Thyroid gland (tissue), 4 donors: ENCODE measurements around the gene STK16.

Experiments used
- POLR2A ChIP-seq, 2 donors: fragments of 450-650 bp; IDR thresholded peaks; one replicate each; pipeline ENCODE4 v1.6.1; 2017; ENCODE audit warnings: antibody characterized with exemption in 2 of 2, mild to moderate bottlenecking in 2 of 2, moderate library complexity in 1 of 2
- TF ChIP-seq, protein P1 (sequence below), 6 experiments: fragments of 200-600 bp in 3 of 6; fragments of 450-650 bp in 3 of 6; sonication (generic) in 3 of 6; IDR thresholded peaks; one replicate each; pipeline ENCODE4 v1.5.1; 2016 to 2019; ENCODE audit warnings: antibody characterized with exemption in 6 of 6, mild to moderate bottlenecking in 2 of 6, inconsistent platforms in 1 of 6, moderate library complexity in 1 of 6

- TF ChIP-seq, protein P1, sequence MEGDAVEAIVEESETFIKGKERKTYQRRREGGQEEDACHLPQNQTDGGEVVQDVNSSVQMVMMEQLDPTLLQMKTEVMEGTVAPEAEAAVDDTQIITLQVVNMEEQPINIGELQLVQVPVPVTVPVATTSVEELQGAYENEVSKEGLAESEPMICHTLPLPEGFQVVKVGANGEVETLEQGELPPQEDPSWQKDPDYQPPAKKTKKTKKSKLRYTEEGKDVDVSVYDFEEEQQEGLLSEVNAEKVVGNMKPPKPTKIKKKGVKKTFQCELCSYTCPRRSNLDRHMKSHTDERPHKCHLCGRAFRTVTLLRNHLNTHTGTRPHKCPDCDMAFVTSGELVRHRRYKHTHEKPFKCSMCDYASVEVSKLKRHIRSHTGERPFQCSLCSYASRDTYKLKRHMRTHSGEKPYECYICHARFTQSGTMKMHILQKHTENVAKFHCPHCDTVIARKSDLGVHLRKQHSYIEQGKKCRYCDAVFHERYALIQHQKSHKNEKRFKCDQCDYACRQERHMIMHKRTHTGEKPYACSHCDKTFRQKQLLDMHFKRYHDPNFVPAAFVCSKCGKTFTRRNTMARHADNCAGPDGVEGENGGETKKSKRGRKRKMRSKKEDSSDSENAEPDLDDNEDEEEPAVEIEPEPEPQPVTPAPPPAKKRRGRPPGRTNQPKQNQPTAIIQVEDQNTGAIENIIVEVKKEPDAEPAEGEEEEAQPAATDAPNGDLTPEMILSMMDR (IDR thresholded peaks at IDR 0.05) = no peak
- no peak for TF ChIP-seq POLR2A (IDR thresholded peaks at IDR 0.05)
Measured at GRCh38 chr2:219261024-219261855, 16.0 kb downstream of the STK16 start.
